Umbilical cord (tissue), 2 donors: ENCODE measurements around the gene KBTBD4. TPM values are rescaled to one million over a fixed set of nuclear protein-coding genes. Genes with fewer than 3 reads are reported as not detected.
A peak's percentile ranks its signal among the peaks of the same experiment; 100 is the strongest.
"Not testable (repeated sequence)": the region's sequence is repeated elsewhere in the genome, so short reads cannot be mapped to it uniquely, and the experiment has no call there.

ENCODE experiments used
- DNase-seq: peaks from one replicate; pipeline ENCODE4 v3.0.0-alpha.2; 2015; ENCODE audit warnings: low spot score
- total RNA-seq: library from RNA; depleted of rRNA; stranded (reverse); fragments of >200 nt; gene quantifications from one replicate; pipeline ENCODE4 v1.2.3, GENCODE V29; 2014; ENCODE audit warnings: low replicate concordance; ENCODE audit not compliant: insufficient read depth

Gene KBTBD4
- total RNA-seq, 1 donor from 2014 or later, result 11.3 TPM

GRCh38 chr11:47589977-47590861 is 11.4 kb upstream of the KBTBD4 start:
- peak; percentile 52 for DNase-seq

GRCh38 chr11:47589584-47589976 is 10.8 kb upstream of the KBTBD4 start:
- peak; percentile 23 for DNase-seq

DNA sequence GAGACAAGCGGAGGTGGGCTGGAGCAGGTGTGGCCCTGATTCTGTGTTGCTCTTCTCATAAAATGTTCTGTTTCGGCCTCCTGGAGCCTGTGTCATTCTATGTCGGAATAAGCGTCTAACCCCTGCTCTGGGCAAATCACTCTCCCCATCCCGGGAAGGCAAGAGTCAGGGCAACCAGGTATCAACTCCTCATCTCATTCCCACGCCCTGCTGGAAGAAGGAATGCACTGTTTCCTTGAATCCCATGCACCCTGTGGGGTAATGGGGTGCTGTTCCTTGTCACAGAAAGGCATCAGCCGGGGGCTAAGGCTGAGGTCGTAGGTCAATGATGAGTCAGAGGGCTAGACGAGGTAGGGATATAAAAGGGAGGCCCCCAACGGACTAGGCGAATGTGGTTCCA is 10.3 kb upstream of the KBTBD4 start:
- no peak for DNase-seq

- peak; percentile 29 for DNase-seq
Observed at GRCh38 chr11:47587723-47588326, 9.1 kb upstream of the KBTBD4 start.

DNA sequence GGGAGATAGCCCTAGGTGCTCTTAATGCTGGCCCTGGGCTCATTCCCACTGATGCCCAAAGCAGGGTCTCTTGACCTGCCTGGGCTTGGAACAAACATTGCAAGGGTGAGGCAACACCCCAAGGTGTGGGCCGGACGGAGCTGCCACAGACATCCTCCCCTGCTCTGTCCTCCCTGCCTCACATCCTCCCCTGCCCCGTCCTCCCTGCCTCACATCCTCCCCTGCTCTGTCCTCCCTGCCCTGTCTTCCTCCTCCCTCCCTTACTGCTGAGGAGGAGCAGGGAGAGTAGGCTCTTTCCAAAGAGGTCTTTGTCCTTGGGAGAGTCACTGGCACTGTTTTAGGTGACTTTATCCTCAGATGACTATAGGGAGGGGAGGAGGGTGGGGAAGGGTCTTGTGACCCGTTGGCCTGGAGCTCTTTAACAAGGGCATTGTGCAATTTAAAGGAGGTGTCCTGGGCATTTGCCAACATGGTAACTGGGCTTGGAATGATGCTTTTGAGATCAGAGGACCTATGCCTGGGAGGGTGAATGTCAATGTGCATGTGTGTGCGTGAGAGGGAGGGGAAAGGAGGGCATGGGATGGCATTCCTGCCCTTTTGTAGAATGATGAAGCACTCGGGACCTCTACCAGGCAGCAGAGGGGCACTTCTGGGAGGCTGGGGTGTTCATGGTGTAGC is 8.4 kb upstream of the KBTBD4 start:
- no peak for DNase-seq

DNA sequence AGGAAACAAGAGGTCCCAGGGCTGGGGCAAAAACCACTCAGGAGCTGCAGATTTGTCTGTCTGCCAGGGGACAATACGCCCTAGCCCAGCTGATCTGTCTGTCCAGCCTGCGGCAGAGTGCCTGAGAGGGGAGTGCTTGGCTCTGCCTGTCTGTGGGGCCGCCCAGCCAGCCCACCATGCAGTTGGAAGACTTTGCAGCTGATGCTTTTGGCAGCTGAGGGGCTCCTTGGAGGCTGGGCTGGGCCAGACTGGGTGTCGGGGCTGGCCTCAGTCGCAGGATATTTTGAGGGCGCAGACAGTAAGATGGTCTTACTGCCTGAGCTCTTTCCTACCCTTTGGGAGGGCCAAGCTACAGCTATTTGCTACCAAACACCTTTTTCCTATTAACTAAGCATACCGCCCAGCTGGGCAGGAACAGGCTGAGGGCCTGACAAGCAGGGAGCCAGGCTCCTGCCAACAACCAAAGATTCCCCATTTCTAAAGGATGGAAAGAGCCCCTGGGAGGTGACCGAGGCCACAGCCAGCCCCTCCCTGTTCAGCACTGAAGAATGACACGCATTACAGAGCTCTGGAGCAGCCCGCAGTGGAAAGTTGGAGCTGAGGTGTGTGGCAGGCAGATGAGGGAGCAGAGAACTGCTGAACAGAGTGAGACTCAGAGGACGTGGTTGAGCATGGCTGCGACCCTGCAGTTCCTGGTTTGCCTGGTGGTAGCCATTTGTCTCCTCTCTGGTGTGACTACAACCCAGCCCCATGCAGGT is 7.5 kb upstream of the KBTBD4 start, which contains the start of gene FAM180B:
FAM180B (plus strand) TSS at position 581 of the 758 bp plus-strand sequence; CDS start at position 672, 91 bp downstream.
- DNase-seq, result no peak

DNA sequence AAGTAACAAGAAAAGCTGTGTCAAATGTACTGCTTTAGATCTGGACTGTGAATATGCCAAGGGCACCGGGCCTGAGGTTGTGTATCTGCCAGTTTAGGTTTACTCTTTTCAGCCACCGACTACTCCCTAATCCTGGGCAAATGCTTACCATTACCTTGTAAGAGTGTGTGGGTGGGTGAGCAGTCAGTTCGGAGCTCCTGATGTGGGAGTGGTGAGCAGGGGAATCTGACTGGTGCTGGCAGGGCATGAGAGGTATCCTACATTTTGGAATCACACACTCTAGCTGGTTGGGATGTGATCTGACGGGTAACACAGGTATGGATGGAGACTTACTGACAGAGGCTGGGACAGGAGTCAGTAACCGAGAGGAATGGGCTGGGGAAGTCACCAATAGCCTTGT is 5.1 kb upstream of the KBTBD4 start:
- no peak for DNase-seq

DNA sequence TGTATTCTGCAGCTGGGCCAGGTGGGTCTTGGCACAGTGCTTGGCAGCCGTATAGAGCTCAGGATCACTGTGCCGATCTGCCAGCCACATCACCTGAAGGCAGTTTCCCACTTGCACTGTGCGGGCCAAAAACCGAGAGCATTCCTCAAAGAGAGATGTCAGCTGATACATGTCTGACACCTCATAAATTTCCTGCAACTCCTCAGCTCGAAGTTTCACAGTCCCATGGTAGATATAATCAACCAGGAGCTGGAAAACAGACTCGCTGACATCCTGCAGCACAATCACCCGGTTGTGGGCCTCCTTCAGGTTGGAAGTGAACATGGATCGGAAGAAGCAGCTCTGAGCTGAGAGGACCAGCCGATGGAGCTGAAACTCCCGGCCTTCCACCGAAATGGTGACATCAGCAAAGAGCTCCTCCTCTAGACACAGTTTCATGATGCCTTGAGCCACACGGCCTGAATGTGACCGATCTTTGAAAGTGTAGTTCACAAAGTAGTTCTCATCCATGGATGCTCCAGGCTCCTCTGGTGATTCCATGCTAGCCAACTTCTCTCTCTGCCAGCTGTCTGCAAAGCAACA is 1.2 kb downstream of the KBTBD4 start:
- no peak for DNase-seq

DNA sequence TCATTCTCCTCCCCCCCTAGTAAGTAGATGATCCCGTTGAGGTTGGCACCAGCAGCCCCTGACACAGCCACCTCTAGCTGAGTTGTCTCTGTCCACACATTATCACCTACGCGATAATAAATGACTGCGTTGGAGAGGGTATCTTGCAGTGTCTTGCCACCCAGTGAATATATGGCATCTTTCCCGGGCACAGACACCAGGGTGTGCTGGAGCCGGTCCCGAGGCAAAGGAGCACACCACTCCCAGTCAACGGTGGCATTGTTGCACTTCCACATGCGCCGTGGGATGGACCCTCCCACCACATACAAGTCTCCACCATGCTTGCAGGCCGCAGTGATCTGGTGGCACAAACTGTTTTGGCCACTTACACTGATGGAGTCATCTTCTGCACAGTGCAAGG is 5.4 kb downstream of the KBTBD4 start:
- DNase-seq, result no peak

DNA sequence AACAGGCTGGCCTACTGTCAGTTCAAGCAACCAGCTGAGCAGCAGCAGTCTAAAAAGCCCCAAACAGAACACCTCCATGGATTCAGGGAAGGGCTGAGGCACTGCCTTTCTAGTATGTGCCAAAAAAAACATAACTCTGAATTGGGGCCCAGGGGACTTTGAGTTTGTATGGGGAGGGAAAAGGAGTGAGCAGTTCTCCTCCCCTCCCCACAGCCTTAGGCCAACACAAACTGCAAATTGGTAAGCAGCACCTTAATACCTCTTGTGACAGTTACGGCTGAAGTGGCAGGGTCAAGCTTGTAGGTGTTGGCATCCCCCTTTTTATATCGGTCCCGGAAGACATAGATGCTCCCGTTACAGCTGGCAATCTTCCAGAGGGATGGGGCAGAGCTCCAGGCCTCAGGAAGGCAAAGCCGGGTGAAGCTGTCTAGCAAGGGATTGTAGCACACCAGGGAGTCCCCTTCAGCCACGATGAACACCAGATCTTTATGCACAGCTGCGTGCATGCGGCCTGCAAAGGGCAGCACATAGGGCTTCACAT is 6.0 kb downstream of the KBTBD4 start:
- no peak for DNase-seq

GRCh38 chr11:47571895-47572294 is 6.9 kb downstream of the KBTBD4 start:
- no peak for DNase-seq

- DNase-seq, result no peak
Observed at GRCh38 chr11:47571357-47571729, 7.4 kb downstream of the KBTBD4 start.

GRCh38 chr11:47570651-47571356 is 8.0 kb downstream of the KBTBD4 start:
- DNase-seq, result no peak

DNA sequence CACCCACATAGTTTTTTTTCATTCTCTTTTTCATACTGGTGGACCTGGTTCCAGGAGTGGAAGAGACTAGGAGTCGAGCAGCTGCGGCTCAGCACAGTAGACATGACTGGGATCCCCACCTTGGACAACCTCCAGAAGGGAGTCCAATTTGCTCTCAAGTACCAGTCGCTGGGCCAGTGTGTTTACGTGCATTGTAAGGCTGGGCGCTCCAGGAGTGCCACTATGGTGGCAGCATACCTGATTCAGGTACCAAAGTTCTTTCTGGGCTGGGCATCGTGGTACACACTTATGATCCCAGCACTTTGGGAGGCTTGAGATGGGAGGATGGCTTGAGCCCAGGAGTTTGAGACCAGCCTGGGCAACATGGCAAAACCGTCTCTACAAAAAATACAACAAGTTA is 9.1 kb downstream of the KBTBD4 start:
- no peak for DNase-seq

DNA sequence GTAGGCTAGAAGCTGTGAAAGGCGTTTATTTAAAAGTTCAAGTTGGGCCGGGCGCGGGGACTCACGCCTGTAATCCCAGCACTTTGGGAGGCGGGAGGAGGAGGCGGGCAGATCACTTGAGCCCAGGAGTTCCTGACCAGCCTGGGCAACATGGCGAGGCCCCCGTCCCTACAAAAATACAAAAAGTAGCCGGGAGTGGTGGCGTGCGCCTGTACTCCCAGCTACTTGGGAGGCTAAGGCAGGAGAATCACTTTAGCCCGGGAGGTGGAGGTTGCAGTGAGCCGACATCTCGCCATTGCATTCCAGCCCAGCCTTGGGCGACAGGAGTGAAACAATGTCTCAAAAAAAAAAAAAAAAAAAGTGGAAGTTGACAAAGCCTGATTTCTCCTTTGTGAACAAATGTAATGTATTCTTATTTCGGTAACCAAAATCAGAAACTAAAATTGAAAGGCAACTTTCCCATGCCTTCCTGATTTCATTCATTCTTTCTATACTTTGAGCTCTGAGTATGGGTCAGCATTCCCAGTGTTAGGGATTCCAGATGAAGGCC is 12.5 kb downstream of the KBTBD4 start:
- DNase-seq, result no peak

GRCh38 chr11:47565340-47566148 is 13.2 kb downstream of the KBTBD4 start, which contains the start of gene PTPMT1:
Gene PTPMT1, plus strand, starts transcription at chr11:47565599. Its CDS starts 24 bp downstream, at chr11:47565623.
- peak; percentile 73 for DNase-seq

- no peak for DNase-seq
Observed at GRCh38 chr11:47564933-47565339, 13.8 kb downstream of the KBTBD4 start.

- DNase-seq, result not testable (repeated sequence)
Observed at GRCh38 chr11:47564366-47564765, 14.4 kb downstream of the KBTBD4 start.

GRCh38 chr11:47562393-47562792 is 16.4 kb downstream of the KBTBD4 start:
- DNase-seq, result not testable (repeated sequence)
